Fibroblast of mammary gland (primary cell): ENCODE data around the gene HSCB.
"Not testable (repeated sequence)": the region's sequence is repeated elsewhere in the genome, so short reads cannot be mapped to it uniquely, and the experiment has no call there.

Source experiments
- DNase-seq: peaks from one replicate; pipeline ENCODE4 v3.0.0-alpha.2; 2010; ENCODE audit warnings: low read depth
- H3K4me3 ChIP-seq: 2 replicates; pipeline ENCODE4 v1.5.1; 2011; ENCODE audit warnings: low read depth, mild to moderate bottlenecking, low read length, moderate library complexity; ENCODE audit not compliant: control insufficient read depth
- TF ChIP-seq, protein P1 (sequence below): conservative IDR thresholded peaks from 2 replicates; pipeline ENCODE4 v1.5.1; 2011; ENCODE audit warnings: low read depth, low read length, inconsistent platforms; ENCODE audit not compliant: control insufficient read depth, insufficient read depth

HSCB gene

GRCh38 chr22:28761449-28761755 is 19.6 kb downstream of the HSCB start:
- no peak for DNase-seq
- H3K4me3 ChIP-seq, result no peak overlapping the region

DNA sequence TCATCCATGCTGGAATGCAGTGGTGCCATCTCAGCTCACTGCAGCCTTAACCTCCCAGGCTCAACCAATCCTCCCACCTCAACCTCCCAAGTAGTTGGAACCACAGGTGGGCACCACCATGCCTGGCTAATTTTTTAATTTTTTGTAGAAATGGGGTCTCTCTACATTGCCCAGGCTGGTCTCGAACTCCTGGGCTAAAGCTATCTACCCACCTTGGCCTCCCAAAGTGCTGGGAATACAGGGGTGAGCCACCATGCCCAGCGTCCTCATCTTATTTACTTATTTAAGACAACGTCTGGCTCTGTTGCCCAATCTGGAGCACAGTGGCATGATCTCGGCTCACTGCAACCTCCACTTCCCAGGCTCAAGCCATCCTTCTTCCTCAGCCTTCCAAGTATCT is 20.2 kb downstream of the HSCB start:
- H3K4me3 ChIP-seq, DNase-seq: not testable (repeated sequence)

More at GRCh38 chr22:28761449-28761755, 19.6 kb downstream of the HSCB start:
- TF ChIP-seq, protein P1, sequence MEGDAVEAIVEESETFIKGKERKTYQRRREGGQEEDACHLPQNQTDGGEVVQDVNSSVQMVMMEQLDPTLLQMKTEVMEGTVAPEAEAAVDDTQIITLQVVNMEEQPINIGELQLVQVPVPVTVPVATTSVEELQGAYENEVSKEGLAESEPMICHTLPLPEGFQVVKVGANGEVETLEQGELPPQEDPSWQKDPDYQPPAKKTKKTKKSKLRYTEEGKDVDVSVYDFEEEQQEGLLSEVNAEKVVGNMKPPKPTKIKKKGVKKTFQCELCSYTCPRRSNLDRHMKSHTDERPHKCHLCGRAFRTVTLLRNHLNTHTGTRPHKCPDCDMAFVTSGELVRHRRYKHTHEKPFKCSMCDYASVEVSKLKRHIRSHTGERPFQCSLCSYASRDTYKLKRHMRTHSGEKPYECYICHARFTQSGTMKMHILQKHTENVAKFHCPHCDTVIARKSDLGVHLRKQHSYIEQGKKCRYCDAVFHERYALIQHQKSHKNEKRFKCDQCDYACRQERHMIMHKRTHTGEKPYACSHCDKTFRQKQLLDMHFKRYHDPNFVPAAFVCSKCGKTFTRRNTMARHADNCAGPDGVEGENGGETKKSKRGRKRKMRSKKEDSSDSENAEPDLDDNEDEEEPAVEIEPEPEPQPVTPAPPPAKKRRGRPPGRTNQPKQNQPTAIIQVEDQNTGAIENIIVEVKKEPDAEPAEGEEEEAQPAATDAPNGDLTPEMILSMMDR, result no peak

DNA sequence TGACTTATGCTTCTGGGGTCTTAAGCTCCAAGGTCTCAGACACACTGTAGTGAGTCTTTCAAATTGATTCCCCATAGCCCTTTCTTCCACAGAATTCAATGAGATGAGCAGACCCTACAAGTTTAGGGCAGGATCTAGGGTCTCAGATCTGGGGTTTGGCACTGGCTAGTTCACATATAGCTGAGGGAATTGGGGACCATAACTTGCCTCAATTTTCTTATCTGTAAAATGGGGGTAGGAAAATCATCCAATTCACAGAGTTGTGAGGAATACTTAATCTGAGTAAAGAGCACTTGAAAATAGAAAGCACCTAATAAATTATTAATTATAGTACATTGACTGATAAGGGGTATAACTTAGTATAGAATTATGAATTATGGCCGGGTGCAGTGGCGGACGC is 24.8 kb downstream of the HSCB start:
- H3K4me3 ChIP-seq, result no peak overlapping the region
- no peak for DNase-seq
- TF ChIP-seq, protein P1, result no peak

- DNase-seq, result no peak
- H3K4me3 ChIP-seq, result no peak overlapping the region
- TF ChIP-seq, protein P1, result no peak
Measured at GRCh38 chr22:28768701-28769393, 27.0 kb downstream of the HSCB start.

DNA sequence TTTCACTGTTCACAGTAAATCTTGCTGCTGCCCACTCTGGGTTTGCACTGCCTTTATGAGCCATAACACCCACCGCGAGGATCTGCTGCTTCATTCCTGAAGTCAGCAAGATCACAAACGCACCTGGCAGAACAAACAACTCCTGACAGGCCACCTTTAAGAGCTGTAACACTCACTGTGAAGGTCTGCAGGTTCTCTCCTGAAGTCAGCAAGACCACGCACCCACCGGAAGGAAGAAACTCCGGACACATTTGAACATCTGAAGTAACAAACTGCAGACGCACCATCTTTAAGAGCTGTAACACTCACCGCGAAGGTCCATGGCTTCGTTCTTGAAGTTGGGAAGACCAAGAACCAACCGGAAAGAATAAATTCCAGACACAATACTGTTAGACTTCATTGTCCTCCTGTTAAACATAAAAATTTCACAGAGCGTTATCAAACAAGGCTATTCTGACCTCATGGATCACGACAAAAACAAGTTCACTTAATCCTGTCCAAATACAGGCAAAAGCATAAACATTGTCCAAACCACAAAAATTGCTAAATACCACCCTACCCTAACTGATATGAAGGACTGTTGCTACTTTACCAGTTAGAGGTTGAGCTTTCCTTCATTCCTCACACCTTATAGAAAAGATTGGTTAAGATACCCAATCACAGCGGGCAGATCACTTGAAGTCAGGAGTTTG is 27.7 kb downstream of the HSCB start:
- no peak for DNase-seq
- TF ChIP-seq, protein P1, result no peak
- H3K4me3 ChIP-seq, result no peak overlapping the region

DNA sequence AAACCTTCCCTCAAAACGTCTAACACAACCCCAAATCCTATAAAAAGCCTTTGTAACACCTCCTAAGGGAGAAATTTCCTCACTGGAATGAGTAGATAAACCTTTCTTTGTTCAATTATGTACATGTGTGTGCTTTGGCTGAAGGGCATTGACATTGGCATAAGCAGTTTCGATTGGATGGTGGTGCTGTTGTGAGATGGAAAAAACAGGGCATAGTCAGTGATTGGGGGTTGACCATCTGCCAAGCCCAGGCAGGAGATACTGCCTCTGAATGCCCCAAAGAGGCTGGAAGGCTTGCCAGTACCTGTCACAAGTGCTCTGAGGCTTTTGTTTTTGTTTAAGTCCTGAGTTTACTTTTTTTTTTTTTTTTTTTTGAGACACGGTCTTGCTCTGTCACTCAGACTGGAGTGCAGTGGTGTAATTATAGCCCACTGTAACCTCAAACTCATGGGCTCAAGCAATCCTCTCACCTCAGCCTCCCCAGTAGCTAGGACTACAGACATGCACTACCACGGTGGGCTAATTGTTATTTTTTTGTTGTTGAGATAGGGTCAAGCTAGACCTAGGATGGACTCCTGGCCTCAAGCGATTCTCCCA is 29.5 kb downstream of the HSCB start:
- TF ChIP-seq, protein P1, result no peak
- no peak for DNase-seq
- H3K4me3 ChIP-seq, result no peak overlapping the region
